ENCODE measurements around the gene ANGPTL3. TPM values are rescaled to one million over a fixed set of nuclear protein-coding genes. Genes with fewer than 3 reads are reported as not detected.
"Not testable (repeated sequence)": the region's sequence is repeated elsewhere in the genome, so short reads cannot be mapped to it uniquely, and the experiment has no call there.

ANGPTL3 gene, protein sequence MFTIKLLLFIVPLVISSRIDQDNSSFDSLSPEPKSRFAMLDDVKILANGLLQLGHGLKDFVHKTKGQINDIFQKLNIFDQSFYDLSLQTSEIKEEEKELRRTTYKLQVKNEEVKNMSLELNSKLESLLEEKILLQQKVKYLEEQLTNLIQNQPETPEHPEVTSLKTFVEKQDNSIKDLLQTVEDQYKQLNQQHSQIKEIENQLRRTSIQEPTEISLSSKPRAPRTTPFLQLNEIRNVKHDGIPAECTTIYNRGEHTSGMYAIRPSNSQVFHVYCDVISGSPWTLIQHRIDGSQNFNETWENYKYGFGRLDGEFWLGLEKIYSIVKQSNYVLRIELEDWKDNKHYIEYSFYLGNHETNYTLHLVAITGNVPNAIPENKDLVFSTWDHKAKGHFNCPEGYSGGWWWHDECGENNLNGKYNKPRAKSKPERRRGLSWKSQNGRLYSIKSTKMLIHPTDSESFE
- polyA plus RNA-seq (2012; ENCODE audit: missing spikeins): 0.19 TPM

- no peak for TF ChIP-seq POLR2AphosphoS5 (IDR thresholded peaks at IDR 0.05; ENCODE audit: low read depth, low read length)
- TF ChIP-seq TAF1 (IDR thresholded peaks at IDR 0.05; ENCODE audit: borderline replicate concordance, low read depth, low read length): no peak
- no peak for TF ChIP-seq POLR2A (IDR thresholded peaks at IDR 0.05; ENCODE audit: low read depth, low read length)
- no peak for FAIRE-seq
- no peak for DNase-seq (ENCODE audit: insufficient read length)
Observed at GRCh38 chr1:62597281-62597680, at the start of gene ANGPTL3. ANGPTL3 (plus strand) TSS chr1:62597520; CDS start chr1:62597567, 47 bp downstream.

GRCh38 chr1:62561306-62561705 lies 36.0 kb upstream of the ANGPTL3 start:
- FAIRE-seq: no peak
- DNase-seq (ENCODE audit: insufficient read length): no peak
- TF ChIP-seq TAF1 (IDR thresholded peaks at IDR 0.05; ENCODE audit: borderline replicate concordance, low read depth, low read length) (no peak), POLR2A (IDR thresholded peaks at IDR 0.05; ENCODE audit: low read depth, low read length) (no peak), POLR2AphosphoS5 (IDR thresholded peaks at IDR 0.05; ENCODE audit: low read depth, low read length) (no peak)

- FAIRE-seq; DNase-seq (ENCODE audit: insufficient read length): not testable (repeated sequence)
Observed at GRCh38 chr1:62567182-62567581, 30.1 kb upstream of the ANGPTL3 start.

DNA sequence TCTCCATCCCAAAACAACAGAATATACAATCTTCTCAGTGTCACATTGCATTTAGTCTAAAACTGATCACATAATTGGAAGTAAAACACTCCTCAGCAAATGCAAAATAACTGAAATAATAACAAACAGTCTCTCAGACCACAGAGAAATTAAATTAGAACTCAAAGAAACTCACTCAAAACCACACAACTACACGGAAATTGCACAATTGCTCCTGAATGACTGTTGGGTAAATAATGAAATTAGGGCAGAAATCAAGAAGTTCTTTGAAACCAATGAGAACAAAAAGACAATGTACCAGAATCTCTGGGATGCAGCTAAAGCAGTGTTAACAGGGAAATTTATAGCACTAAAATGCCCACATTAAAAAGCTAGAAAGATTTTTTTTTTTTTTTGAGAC lies 29.4 kb upstream of the ANGPTL3 start:
- DNase-seq (ENCODE audit: insufficient read length): not testable (repeated sequence)

GRCh38 chr1:62571517-62571916 lies 25.8 kb upstream of the ANGPTL3 start:
- not testable (repeated sequence) for DNase-seq (ENCODE audit: insufficient read length); FAIRE-seq

More for the DNA sequence above, 29.4 kb upstream of the ANGPTL3 start:
- not testable (repeated sequence) for FAIRE-seq

- FAIRE-seq (no peak), DNase-seq (ENCODE audit: insufficient read length) (no peak)
- TF ChIP-seq POLR2A (IDR thresholded peaks at IDR 0.05; ENCODE audit: low read depth, low read length) (no peak), TAF1 (IDR thresholded peaks at IDR 0.05; ENCODE audit: borderline replicate concordance, low read depth, low read length) (no peak), POLR2AphosphoS5 (IDR thresholded peaks at IDR 0.05; ENCODE audit: low read depth, low read length) (no peak)
Observed at GRCh38 chr1:62572476-62572875, 24.8 kb upstream of the ANGPTL3 start.

DNA sequence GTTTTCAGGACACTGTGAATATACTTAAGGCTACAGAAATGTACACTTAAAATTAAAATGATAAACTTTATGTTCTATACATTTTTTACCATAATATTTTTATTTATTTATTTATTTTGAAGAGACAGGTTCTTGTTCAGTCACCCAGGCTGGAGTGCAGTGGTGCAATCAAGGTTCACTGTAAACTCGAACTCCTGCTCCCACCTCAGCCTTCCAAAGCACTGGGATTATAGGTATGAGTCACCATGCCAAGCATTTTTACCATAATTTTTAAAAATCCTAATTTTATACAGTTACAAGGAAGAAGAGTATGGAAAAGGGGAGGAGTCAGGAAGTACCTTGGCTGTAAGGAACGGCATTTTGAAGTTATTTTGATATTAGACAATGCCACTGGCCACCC lies 23.6 kb upstream of the ANGPTL3 start:
- DNase-seq (ENCODE audit: insufficient read length) (no peak), FAIRE-seq (no peak)
- TF ChIP-seq TAF1 (IDR thresholded peaks at IDR 0.05; ENCODE audit: borderline replicate concordance, low read depth, low read length): no peak
- no peak for TF ChIP-seq POLR2A (IDR thresholded peaks at IDR 0.05; ENCODE audit: low read depth, low read length)
- TF ChIP-seq POLR2AphosphoS5 (IDR thresholded peaks at IDR 0.05; ENCODE audit: low read depth, low read length): no peak

DNA sequence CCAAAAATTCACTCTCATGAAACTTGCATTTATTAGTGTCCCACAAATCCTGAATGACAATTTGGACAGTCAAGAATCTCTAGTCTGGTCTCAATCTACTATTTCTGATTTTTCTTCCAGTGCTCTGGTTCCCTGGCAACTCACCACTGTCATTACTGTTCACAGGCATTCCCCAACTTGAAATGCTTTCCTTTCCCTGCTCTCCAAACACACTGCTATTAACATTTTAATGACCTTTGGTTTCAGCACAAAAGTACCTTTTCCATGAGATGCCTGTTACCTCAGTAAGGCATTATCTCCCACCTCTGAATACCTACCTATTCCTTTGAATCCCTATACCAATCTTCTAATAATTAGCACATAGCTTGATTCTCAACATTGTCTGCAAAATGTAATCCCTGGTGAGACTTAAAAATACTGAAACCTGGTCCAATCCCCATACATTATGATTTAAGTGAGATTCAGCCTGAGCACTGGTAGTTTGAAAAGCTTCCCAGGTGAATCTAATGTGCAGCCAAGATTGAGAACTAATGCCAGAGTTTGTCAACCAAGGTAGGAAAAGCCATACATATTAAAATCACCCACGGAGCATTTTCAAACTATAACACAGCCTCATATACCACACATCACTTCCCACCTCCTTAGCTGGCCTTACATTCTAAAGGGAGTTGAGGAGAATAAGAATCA lies 11.7 kb upstream of the ANGPTL3 start:
- TF ChIP-seq TAF1 (IDR thresholded peaks at IDR 0.05; ENCODE audit: borderline replicate concordance, low read depth, low read length): no peak
- TF ChIP-seq POLR2A (IDR thresholded peaks at IDR 0.05; ENCODE audit: low read depth, low read length): no peak
- no peak for TF ChIP-seq POLR2AphosphoS5 (IDR thresholded peaks at IDR 0.05; ENCODE audit: low read depth, low read length)
- DNase-seq (ENCODE audit: insufficient read length): no peak
- no peak for FAIRE-seq

GRCh38 chr1:62588000-62588399 lies 9.3 kb upstream of the ANGPTL3 start:
- DNase-seq (ENCODE audit: insufficient read length): no peak
- FAIRE-seq: no peak
- TF ChIP-seq POLR2A (IDR thresholded peaks at IDR 0.05; ENCODE audit: low read depth, low read length): no peak
- TF ChIP-seq POLR2AphosphoS5 (IDR thresholded peaks at IDR 0.05; ENCODE audit: low read depth, low read length): no peak
- TF ChIP-seq TAF1 (IDR thresholded peaks at IDR 0.05; ENCODE audit: borderline replicate concordance, low read depth, low read length): no peak

GRCh38 chr1:62589321-62589720 lies 8.0 kb upstream of the ANGPTL3 start:
- FAIRE-seq (no peak), DNase-seq (ENCODE audit: insufficient read length) (no peak)
- TF ChIP-seq POLR2AphosphoS5 (IDR thresholded peaks at IDR 0.05; ENCODE audit: low read depth, low read length) (no peak), TAF1 (IDR thresholded peaks at IDR 0.05; ENCODE audit: borderline replicate concordance, low read depth, low read length) (no peak), POLR2A (IDR thresholded peaks at IDR 0.05; ENCODE audit: low read depth, low read length) (no peak)

GRCh38 chr1:62590255-62590969 lies 6.9 kb upstream of the ANGPTL3 start:
- TF ChIP-seq TAF1 (IDR thresholded peaks at IDR 0.05; ENCODE audit: borderline replicate concordance, low read depth, low read length) (no peak), POLR2AphosphoS5 (IDR thresholded peaks at IDR 0.05; ENCODE audit: low read depth, low read length) (no peak), POLR2A (IDR thresholded peaks at IDR 0.05; ENCODE audit: low read depth, low read length) (no peak)
- DNase-seq (ENCODE audit: insufficient read length): no peak
- no peak for FAIRE-seq

DNA sequence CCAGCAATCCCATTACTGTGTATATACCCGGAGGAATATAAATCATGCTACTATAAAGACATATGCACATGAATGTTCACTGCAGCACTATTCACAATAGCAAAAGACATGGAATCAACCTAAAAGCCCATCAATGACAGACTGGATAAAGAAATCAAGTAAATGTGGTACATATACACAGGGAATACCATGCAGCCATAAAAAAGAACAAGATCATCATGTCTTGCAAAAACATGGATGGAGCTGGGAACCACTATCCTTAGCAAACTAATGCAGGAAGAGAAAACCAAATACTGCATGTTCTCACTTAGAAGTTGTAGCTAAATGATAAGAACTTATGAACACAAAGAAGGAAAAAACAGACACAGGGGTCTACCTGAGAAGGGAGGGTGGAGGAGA lies 6.4 kb upstream of the ANGPTL3 start:
- TF ChIP-seq POLR2AphosphoS5 (IDR thresholded peaks at IDR 0.05; ENCODE audit: low read depth, low read length) (no peak), TAF1 (IDR thresholded peaks at IDR 0.05; ENCODE audit: borderline replicate concordance, low read depth, low read length) (no peak), POLR2A (IDR thresholded peaks at IDR 0.05; ENCODE audit: low read depth, low read length) (no peak)
- DNase-seq (ENCODE audit: insufficient read length) (no peak), FAIRE-seq (no peak)
